Sigmoid colon (tissue), 3 donors: ENCODE measurements around the gene SPSB1.

ENCODE experiments used
- POLR2A ChIP-seq, 2 donors: fragments of 450-650 bp; IDR thresholded peaks; one replicate each; pipeline ENCODE4 v1.6.1; 2016; ENCODE audit warnings: antibody characterized with exemption in 2 of 2, mild to moderate bottlenecking in 2 of 2, moderate library complexity in 2 of 2
- TF ChIP-seq, protein P1 (sequence below), 4 experiments: fragments of 450-650 bp in 3 of 4; fragments of 200-600 bp in 1 of 4; IDR thresholded peaks; one replicate each; pipeline ENCODE4 v1.5.1; 2016 to 2019; ENCODE audit warnings: antibody characterized with exemption in 4 of 4, mild to moderate bottlenecking in 3 of 4, moderate library complexity in 2 of 4

DNA sequence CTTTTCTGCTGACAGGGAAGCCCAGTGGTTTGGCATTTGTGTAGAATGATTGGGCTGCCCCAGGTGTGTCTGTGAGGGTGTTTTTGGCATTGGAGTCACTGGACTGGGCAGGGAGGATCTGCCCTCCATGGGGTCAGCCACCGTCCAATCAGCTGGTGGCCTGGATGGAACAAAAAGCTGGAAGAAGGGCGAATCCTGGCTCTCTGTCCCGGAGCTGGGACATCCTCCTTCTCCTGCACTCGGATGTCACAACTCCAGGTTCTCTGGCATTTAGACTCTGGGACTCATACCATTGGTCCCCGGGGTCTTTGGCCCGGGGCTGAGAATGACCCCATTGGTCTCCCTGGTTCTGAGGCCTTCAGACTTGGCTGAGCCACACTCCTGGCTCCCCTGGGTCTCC is 11.2 kb downstream of the SPSB1 start:
- TF ChIP-seq, protein P1, sequence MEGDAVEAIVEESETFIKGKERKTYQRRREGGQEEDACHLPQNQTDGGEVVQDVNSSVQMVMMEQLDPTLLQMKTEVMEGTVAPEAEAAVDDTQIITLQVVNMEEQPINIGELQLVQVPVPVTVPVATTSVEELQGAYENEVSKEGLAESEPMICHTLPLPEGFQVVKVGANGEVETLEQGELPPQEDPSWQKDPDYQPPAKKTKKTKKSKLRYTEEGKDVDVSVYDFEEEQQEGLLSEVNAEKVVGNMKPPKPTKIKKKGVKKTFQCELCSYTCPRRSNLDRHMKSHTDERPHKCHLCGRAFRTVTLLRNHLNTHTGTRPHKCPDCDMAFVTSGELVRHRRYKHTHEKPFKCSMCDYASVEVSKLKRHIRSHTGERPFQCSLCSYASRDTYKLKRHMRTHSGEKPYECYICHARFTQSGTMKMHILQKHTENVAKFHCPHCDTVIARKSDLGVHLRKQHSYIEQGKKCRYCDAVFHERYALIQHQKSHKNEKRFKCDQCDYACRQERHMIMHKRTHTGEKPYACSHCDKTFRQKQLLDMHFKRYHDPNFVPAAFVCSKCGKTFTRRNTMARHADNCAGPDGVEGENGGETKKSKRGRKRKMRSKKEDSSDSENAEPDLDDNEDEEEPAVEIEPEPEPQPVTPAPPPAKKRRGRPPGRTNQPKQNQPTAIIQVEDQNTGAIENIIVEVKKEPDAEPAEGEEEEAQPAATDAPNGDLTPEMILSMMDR (IDR thresholded peaks at IDR 0.05): no peak
- no peak for TF ChIP-seq POLR2A (IDR thresholded peaks at IDR 0.05)
